Cerebellar cortex (tissue), 1 donor: ENCODE data around the gene BACH2.
"Not testable (repeated sequence)": the region's sequence is repeated elsewhere in the genome, so short reads cannot be mapped to it uniquely, and the experiment has no call there.

Experiments used
- DNase-seq: peaks from one replicate; pipeline ENCODE4 v3.0.0-alpha.2; 2015; ENCODE audit warnings: low spot score

The BACH2 gene

GRCh38 chr6:90212274-90212673 lies 84.4 kb downstream of the BACH2 start:
- no peak for DNase-seq

GRCh38 chr6:90209527-90209926 lies 87.1 kb downstream of the BACH2 start:
- no peak for DNase-seq

GRCh38 chr6:90208690-90209089 lies 88.0 kb downstream of the BACH2 start:
- not testable (repeated sequence) for DNase-seq

GRCh38 chr6:90204327-90205056 lies 92.2 kb downstream of the BACH2 start:
- no peak for DNase-seq

- DNase-seq = no peak
Measured at GRCh38 chr6:90203672-90204071, 93.0 kb downstream of the BACH2 start.

GRCh38 chr6:90202156-90202555 lies 94.5 kb downstream of the BACH2 start:
- DNase-seq = no peak

- DNase-seq = no peak
Measured at GRCh38 chr6:90199900-90200299, 96.7 kb downstream of the BACH2 start.

- DNase-seq = no peak
Measured at GRCh38 chr6:90198758-90199425, 97.8 kb downstream of the BACH2 start.

- DNase-seq = peak; percentile 48
Measured at GRCh38 chr6:90197854-90198496, 98.7 kb downstream of the BACH2 start.

GRCh38 chr6:90195094-90195829 lies 101.4 kb downstream of the BACH2 start:
- DNase-seq = no peak

GRCh38 chr6:90194371-90194841 lies 102.2 kb downstream of the BACH2 start:
- DNase-seq = no peak

GRCh38 chr6:90193359-90193758 lies 103.3 kb downstream of the BACH2 start:
- DNase-seq = no peak

GRCh38 chr6:90192857-90193256 lies 103.8 kb downstream of the BACH2 start:
- no peak for DNase-seq

- DNase-seq = no peak
Measured at GRCh38 chr6:90190752-90191395, 105.8 kb downstream of the BACH2 start.

GRCh38 chr6:90190131-90190530 lies 106.5 kb downstream of the BACH2 start:
- no peak for DNase-seq

GRCh38 chr6:90187437-90188121 lies 109.1 kb downstream of the BACH2 start:
- DNase-seq = no peak

- DNase-seq = no peak
Measured at GRCh38 chr6:90186637-90187371, 109.8 kb downstream of the BACH2 start.

GRCh38 chr6:90186026-90186425 lies 110.6 kb downstream of the BACH2 start:
- no peak for DNase-seq

GRCh38 chr6:90184334-90185298 lies 112.0 kb downstream of the BACH2 start:
- DNase-seq = no peak
